ENCODE data around the gene SUN1. TPM values are rescaled to one million over a fixed set of nuclear protein-coding genes. Genes with fewer than 3 reads are reported as not detected.

Gene SUN1
- total and polyA plus RNA-seq, 2 of the 8 experiments (the other 6 are each of a cell fraction or from before 2014, with no cell fraction given) = 108 to 158 TPM

GRCh38 chr7:822692-823276 lies 9.5 kb upstream of the SUN1 start (continued):
- TF ChIP-seq USF2 (IDR thresholded peaks at IDR 0.05; ENCODE audit: low read length) = peak; percentile 64
- peak; percentile 39; the same call in 1 of the 2 replicates for TF ChIP-seq KDM1A (IDR thresholded peaks at IDR 0.05; ENCODE audit: borderline replicate concordance, low read length)
- TF ChIP-seq YY1 (IDR thresholded peaks at IDR 0.05; ENCODE audit: low read depth, low read length) = no peak
- no peak for TF ChIP-seq SIN3A (conservative IDR thresholded peaks at IDR 0.05 in 1 of 2, IDR thresholded peaks at IDR 0.05 in 1 of 2; ENCODE audit: low read depth in 1 of 2, low read length in 2 of 2)
- peak; percentile 65 to 96 (median 86) for TF ChIP-seq CTCF (IDR thresholded peaks at IDR 0.05; ENCODE audit: control extremely low read depth in 1 of 3, insufficient read depth in 1 of 3, low read depth in 1 of 3, low read length in 3 of 3)
- TF ChIP-seq BRCA1 (IDR thresholded peaks at IDR 0.05; ENCODE audit: low read depth, low read length) = no peak
- peak; percentile 43 to 50; a peak in 3 of 4 replicates for TF ChIP-seq RAD21 (IDR thresholded peaks at IDR 0.05 in 1 of 2, conservative IDR thresholded peaks at IDR 0.05 in 1 of 2; ENCODE audit: low read depth in 2 of 2, low read length in 2 of 2)
- TF ChIP-seq SP1 (IDR thresholded peaks at IDR 0.05; ENCODE audit: low read depth, low read length) = no peak
- no peak; the same call in 1 of the 2 replicates for TF ChIP-seq GABPA (IDR thresholded peaks at IDR 0.05; ENCODE audit: borderline replicate concordance, insufficient read depth, low read length)
- no peak for TF ChIP-seq PHF8 (conservative IDR thresholded peaks at IDR 0.05; ENCODE audit: low read depth, low read length)
- no peak for TF ChIP-seq CTBP2 (IDR thresholded peaks at IDR 0.05; ENCODE audit: borderline replicate concordance, insufficient read depth, insufficient read length, low read length)
- no peak for TF ChIP-seq NRF1 (IDR thresholded peaks at IDR 0.05; ENCODE audit: low read depth, low read length)
- TF ChIP-seq MAFK (IDR thresholded peaks at IDR 0.05; ENCODE audit: low read depth, low read length) = no peak
- TF ChIP-seq RNF2 (IDR thresholded peaks at IDR 0.05; ENCODE audit: borderline replicate concordance, low read depth, low read length, missing control alignments, poor library complexity, severe bottlenecking) = no peak
- TF ChIP-seq E2F6 (IDR thresholded peaks at IDR 0.05) = no peak
- TF ChIP-seq SRF (IDR thresholded peaks at IDR 0.05; ENCODE audit: low read depth, low read length) = no peak
- no peak for TF ChIP-seq SIX5 (IDR thresholded peaks at IDR 0.05; ENCODE audit: low read depth, low read length)
- no peak for TF ChIP-seq RXRA (IDR thresholded peaks at IDR 0.05; ENCODE audit: insufficient read depth, low read depth, low read length)
- TF ChIP-seq ZNF274 (IDR thresholded peaks at IDR 0.05; ENCODE audit: borderline replicate concordance, extremely low read depth, low read length) = no peak
